Measurements from ENCODE around the gene MCF2L. TPM values are rescaled to one million over a fixed set of nuclear protein-coding genes. Genes with fewer than 3 reads are reported as not detected.

Gene MCF2L
- total and polyA plus RNA-seq, 2 experiments from 2014 or later = 4.8 to 25.6 TPM

- TF ChIP-seq CTCF (conservative IDR thresholded peaks at IDR 0.05; ENCODE audit: low read depth in 2 of 2) (no peak), POLR2AphosphoS5 (IDR thresholded peaks at IDR 0.05; ENCODE audit: low read depth) (no peak), EZH2phosphoT487 (IDR thresholded peaks at IDR 0.05; ENCODE audit: unreplicated experiment) (no peak), ZNF114 (CRISPR knock-in tag; IDR thresholded peaks at IDR 0.05) (no peak)
Observed at GRCh38 chr13:113097651-113098050, 128.6 kb downstream of the MCF2L start (continued).

DNA sequence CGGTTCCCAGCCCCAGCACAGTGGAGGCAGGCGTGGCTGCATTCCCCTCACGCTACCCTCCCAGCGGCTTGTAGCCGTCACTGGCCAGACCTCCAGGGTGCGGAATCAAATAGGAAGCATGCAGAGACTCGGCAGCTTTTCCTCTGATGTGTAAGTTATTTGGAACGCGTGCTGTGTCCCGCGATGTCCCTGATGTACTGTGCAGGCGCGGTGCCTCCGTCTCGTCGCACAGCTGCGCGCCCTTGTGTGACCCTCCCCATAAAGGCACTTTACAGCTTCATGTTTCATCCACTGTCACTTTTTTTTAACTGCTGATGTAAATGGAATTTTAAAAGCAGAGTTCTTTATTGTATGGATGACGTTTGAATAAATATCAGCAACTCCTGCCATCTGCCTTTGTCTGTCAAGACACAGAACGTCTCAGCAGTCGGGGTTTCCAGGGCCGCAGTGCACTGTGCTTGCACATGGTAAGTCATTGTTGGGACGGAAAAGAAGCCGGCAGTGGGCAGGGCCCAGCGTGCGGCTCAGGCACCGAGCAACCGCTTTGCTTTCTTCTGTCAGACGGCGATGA lies 129.2 kb downstream of the MCF2L start:
- no peaks in the 10 kb centered on the region for H3K36me3 Mint-ChIP-seq (ENCODE audit: low read depth)
- H3K4me3 ChIP-seq = no peak overlapping the region
- H2AFZ ChIP-seq = no peak overlapping the region
- no peaks in the 10 kb centered on the region for H3K9me2 ChIP-seq (ENCODE audit: insufficient read depth)
- H3K4me2 ChIP-seq = no peak overlapping the region
- peaks cover 10% of the 10 kb centered on the region; the same call in 2 of the 3 replicates for H3K4me1 Mint-ChIP-seq
- H3K27ac Mint-ChIP-seq = no peak overlapping the region
- no peaks in the 10 kb centered on the region for H3F3A ChIP-seq (replicated peaks; ENCODE audit: low read depth)
- ATAC-seq (no peak), DNase-seq (ENCODE audit: low spot score) (no peak)
- H3K27ac ChIP-seq (ENCODE audit: low read depth) = no peak overlapping the region
- no peaks in the 10 kb centered on the region for H3K9me3 Mint-ChIP-seq
- no peaks in the 10 kb centered on the region for H3K27me3 ChIP-seq (ENCODE audit: insufficient read depth)
- H3K4me3 Mint-ChIP-seq = no peak overlapping the region
- no peaks in the 10 kb centered on the region for H3K36me3 ChIP-seq (ENCODE audit: insufficient read depth)
- peaks cover 13% of the 10 kb centered on the region for H3K27me3 Mint-ChIP-seq (ENCODE audit: insufficient read depth, low read depth, poor library complexity)
- H3K79me2 ChIP-seq (replicated peaks; ENCODE audit: insufficient read depth) = no peaks in the 10 kb centered on the region
- H3K4me1 ChIP-seq (ENCODE audit: insufficient read depth) = no peaks in the 10 kb centered on the region
- H4K20me1 ChIP-seq (replicated peaks; ENCODE audit: insufficient read depth) = no peaks in the 10 kb centered on the region
- no peak for TF ChIP-seq EZH2phosphoT487 (IDR thresholded peaks at IDR 0.05; ENCODE audit: unreplicated experiment)
- TF ChIP-seq NANOG (IDR thresholded peaks at IDR 0.05; ENCODE audit: borderline replicate concordance) = no peak
- no peak for TF ChIP-seq REST (IDR thresholded peaks at IDR 0.05; ENCODE audit: unreplicated experiment)
- no peak for TF ChIP-seq STAT1 (IDR thresholded peaks at IDR 0.05; ENCODE audit: unreplicated experiment)
- TF ChIP-seq CREB1 (CRISPR knock-in tag; IDR thresholded peaks at IDR 0.05; ENCODE audit: low read depth) = no peak
- TF ChIP-seq JUNB (IDR thresholded peaks at IDR 0.05; ENCODE audit: unreplicated experiment) = no peak
- TF ChIP-seq, protein P1, sequence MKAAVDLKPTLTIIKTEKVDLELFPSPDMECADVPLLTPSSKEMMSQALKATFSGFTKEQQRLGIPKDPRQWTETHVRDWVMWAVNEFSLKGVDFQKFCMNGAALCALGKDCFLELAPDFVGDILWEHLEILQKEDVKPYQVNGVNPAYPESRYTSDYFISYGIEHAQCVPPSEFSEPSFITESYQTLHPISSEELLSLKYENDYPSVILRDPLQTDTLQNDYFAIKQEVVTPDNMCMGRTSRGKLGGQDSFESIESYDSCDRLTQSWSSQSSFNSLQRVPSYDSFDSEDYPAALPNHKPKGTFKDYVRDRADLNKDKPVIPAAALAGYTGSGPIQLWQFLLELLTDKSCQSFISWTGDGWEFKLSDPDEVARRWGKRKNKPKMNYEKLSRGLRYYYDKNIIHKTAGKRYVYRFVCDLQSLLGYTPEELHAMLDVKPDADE (IDR thresholded peaks at IDR 0.05) = no peak
- no peak for TF ChIP-seq CTCF (conservative IDR thresholded peaks at IDR 0.05; ENCODE audit: low read depth in 2 of 2)
- TF ChIP-seq ZNF114 (CRISPR knock-in tag; IDR thresholded peaks at IDR 0.05) = no peak
- no peak for TF ChIP-seq ZNF331 (CRISPR knock-in tag; IDR thresholded peaks at IDR 0.05; ENCODE audit: low read depth)
